ENCODE data around the gene CTNNBIP1.

Gene CTNNBIP1

DNA sequence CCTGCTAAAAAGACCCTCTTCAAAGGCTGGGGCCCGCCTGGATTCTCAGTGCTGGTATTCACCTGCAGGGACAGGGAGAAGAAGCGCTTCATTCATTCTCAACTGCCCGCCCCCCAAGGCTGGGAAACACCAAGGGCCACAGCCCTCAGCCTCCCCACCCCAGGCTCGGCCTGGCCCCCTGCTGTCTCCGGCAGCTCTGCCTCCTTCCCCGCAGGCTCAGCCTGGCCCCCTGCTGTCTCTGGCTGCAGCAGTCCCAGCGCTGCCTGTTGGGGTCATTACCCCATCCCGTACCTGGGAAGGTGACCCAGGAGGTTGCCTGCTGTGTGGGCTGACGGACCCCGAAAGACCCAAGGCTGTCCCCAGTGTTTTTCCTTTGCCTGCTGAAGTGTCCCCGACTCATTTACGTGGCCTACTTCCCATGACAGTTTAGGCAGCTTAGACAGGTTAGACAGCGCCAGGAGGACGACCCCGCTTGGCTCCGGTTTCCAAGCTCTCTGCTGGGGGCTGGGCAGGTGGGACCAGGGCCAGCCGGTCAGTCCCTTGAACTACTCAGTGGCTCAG is 63.4 kb downstream of the CTNNBIP1 start:
- H2BK120ac ChIP-seq (ENCODE audit: low read depth, low read length) = no peak overlapping the region
- no peak overlapping the region for H3K23ac ChIP-seq (ENCODE audit: low read length in 2 of 2)
- peaks cover 0 to 22% of the 10 kb centered on the region in 2 experiments for H3K36me3 ChIP-seq (ENCODE audit: control insufficient read depth in 1 of 2, insufficient read depth in 2 of 2, low read depth in 1 of 2, low read length in 2 of 2)
- H2AFZ ChIP-seq (ENCODE audit: low read depth, low read length) = no peak overlapping the region
- H2AK5ac ChIP-seq (ENCODE audit: low read length, severe bottlenecking) = no peak overlapping the region
- H3K4me2 ChIP-seq (ENCODE audit: low read length, poor library complexity, severe bottlenecking) = peak overlapping the region; percentile 29
- peak overlapping the region in 1 of 2 experiments; percentile 78 for H3K14ac ChIP-seq (ENCODE audit: low read length in 2 of 2)
- H3K79me1 ChIP-seq (replicated peaks; ENCODE audit: low read length, poor library complexity, severe bottlenecking) = peaks cover 2% of the 10 kb centered on the region
- H3K9ac ChIP-seq (ENCODE audit: low read length) = no peak overlapping the region
- peaks cover 0 to 4% of the 10 kb centered on the region in 2 experiments for H3K27me3 ChIP-seq (ENCODE audit: control insufficient read depth in 1 of 2, insufficient read depth in 1 of 2, low read length in 2 of 2)
- H3K4ac ChIP-seq (ENCODE audit: low read depth in 1 of 2, low read length in 2 of 2) = no peak overlapping the region
- no peaks in the 10 kb centered on the region for H3K9me3 ChIP-seq (ENCODE audit: control insufficient read depth, low read length)
- DNase-seq = no peak
- 56% methylated on average over 17 of the region's 17 CpGs for WGBS
- H2BK5ac ChIP-seq (ENCODE audit: low read depth, low read length, poor library complexity, severe bottlenecking) = no peak overlapping the region
- H3K18ac ChIP-seq (ENCODE audit: low read depth in 1 of 2, low read length in 2 of 2) = no peak overlapping the region
- H3K27ac ChIP-seq (ENCODE audit: low read length, poor library complexity, severe bottlenecking) = no peak overlapping the region
- no peak overlapping the region for H2BK12ac ChIP-seq (ENCODE audit: low read length in 2 of 2)
- peaks cover 28% of the 10 kb centered on the region for H3K4me1 ChIP-seq (ENCODE audit: control insufficient read depth, insufficient read depth, low read depth, low read length)
- no peak overlapping the region for H3K4me3 ChIP-seq (ENCODE audit: insufficient read depth in 1 of 2, low read depth in 1 of 2, low read length in 2 of 2)
- no peak overlapping the region for H4K8ac ChIP-seq (ENCODE audit: low read length)
- no peak overlapping the region for H2BK15ac ChIP-seq (ENCODE audit: low read depth, poor library complexity, severe bottlenecking)
- H4K91ac ChIP-seq (ENCODE audit: low read length) = peak overlapping the region; percentile 31

DNA sequence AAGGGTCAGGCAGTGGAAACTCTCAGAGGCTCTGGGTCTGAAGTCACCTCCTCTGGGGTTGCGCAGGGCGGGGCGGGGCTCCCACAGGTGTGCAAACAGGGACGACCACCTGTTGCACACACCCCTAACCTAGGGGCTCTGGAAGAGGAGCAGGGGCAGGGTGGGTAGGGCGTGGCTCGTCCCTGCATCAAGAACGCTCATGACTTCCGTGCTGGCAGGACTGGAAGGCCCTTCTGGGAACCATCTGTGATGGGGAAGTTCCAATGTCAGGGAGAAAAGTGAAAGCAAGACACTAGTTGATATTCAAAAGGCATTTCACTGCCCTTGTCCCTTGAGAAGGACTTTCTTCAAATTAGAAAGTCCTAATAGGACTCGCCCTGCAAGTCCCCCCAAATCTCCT is 64.2 kb downstream of the CTNNBIP1 start:
- no peak overlapping the region for H2AFZ ChIP-seq (ENCODE audit: low read depth, low read length)
- no peak overlapping the region for H3K4me2 ChIP-seq (ENCODE audit: low read length, poor library complexity, severe bottlenecking)
- H3K4me3 ChIP-seq (ENCODE audit: insufficient read depth in 1 of 2, low read depth in 1 of 2, low read length in 2 of 2) = no peak overlapping the region
- no peak overlapping the region for H2AK5ac ChIP-seq (ENCODE audit: low read length, severe bottlenecking)
- H3K9me3 ChIP-seq (ENCODE audit: control insufficient read depth, low read length) = no peaks in the 10 kb centered on the region
- no peak overlapping the region for H3K23ac ChIP-seq (ENCODE audit: low read length in 2 of 2)
- 94% methylated on average over 6 of the region's 9 CpGs for WGBS
- no peak overlapping the region for H3K18ac ChIP-seq (ENCODE audit: low read depth in 1 of 2, low read length in 2 of 2)
- no peak overlapping the region for H4K91ac ChIP-seq (ENCODE audit: low read length)
- no peak overlapping the region for H2BK5ac ChIP-seq (ENCODE audit: low read depth, low read length, poor library complexity, severe bottlenecking)
- peaks cover 0 to 20% of the 10 kb centered on the region in 2 experiments for H3K36me3 ChIP-seq (ENCODE audit: control insufficient read depth in 1 of 2, insufficient read depth in 2 of 2, low read depth in 1 of 2, low read length in 2 of 2)
- no peak overlapping the region for H4K8ac ChIP-seq (ENCODE audit: low read length)
- H2BK15ac ChIP-seq (ENCODE audit: low read depth, poor library complexity, severe bottlenecking) = no peak overlapping the region
- H3K14ac ChIP-seq (ENCODE audit: low read length in 2 of 2) = no peak overlapping the region
- peaks cover 0 to 10% of the 10 kb centered on the region in 2 experiments for H3K27me3 ChIP-seq (ENCODE audit: control insufficient read depth in 1 of 2, insufficient read depth in 1 of 2, low read length in 2 of 2)
- peaks cover 2% of the 10 kb centered on the region for H3K79me1 ChIP-seq (replicated peaks; ENCODE audit: low read length, poor library complexity, severe bottlenecking)
- DNase-seq = no peak
- H3K4me1 ChIP-seq (ENCODE audit: control insufficient read depth, insufficient read depth, low read depth, low read length) = peaks cover 28% of the 10 kb centered on the region
- no peak overlapping the region for H3K9ac ChIP-seq (ENCODE audit: low read length)
- no peak overlapping the region for H3K4ac ChIP-seq (ENCODE audit: low read depth in 1 of 2, low read length in 2 of 2)
- H2BK12ac ChIP-seq (ENCODE audit: low read length in 2 of 2) = no peak overlapping the region
- H3K27ac ChIP-seq (ENCODE audit: low read length, poor library complexity, severe bottlenecking) = no peak overlapping the region
- H2BK120ac ChIP-seq (ENCODE audit: low read depth, low read length) = no peak overlapping the region

DNA sequence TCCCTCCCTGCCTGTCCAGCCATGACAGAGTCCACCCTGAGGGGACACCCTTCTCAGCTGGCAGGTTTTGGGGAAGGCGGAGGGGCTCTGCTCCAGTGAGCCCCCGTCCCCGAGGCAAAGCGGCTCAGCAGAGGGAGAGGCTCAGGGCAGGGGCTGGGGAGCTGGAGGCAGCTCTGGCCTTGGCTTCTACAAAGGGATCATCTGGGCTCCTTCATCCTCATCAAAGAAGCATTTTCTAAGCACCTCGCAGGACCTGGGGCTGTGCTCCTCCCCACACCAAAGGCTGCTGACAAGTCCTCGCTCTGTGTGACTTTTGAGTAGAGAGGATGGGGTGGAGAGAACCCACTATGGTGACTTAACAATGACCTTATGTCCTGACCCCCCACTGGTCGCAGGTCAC is 65.3 kb downstream of the CTNNBIP1 start:
- Histone ChIP-seq H4K91ac (ENCODE audit: low read length) (no peak overlapping the region), H3K4me1 (ENCODE audit: control insufficient read depth, insufficient read depth, low read depth, low read length) (peaks cover 28% of the 10 kb centered on the region), H3K4me2 (ENCODE audit: low read length, poor library complexity, severe bottlenecking) (no peak overlapping the region), H3K27me3 (ENCODE audit: control insufficient read depth in 1 of 2, insufficient read depth in 1 of 2, low read length in 2 of 2) (peaks cover 0 to 10% of the 10 kb centered on the region in 2 experiments), H2BK120ac (ENCODE audit: low read depth, low read length) (no peak overlapping the region), H4K8ac (ENCODE audit: low read length) (no peak overlapping the region), H3K4me3 (ENCODE audit: insufficient read depth in 1 of 2, low read depth in 1 of 2, low read length in 2 of 2) (no peak overlapping the region), H3K14ac (ENCODE audit: low read length in 2 of 2) (no peak overlapping the region), H2BK12ac (ENCODE audit: low read length in 2 of 2) (no peak overlapping the region), H3K36me3 (ENCODE audit: control insufficient read depth in 1 of 2, insufficient read depth in 2 of 2, low read depth in 1 of 2, low read length in 2 of 2) (peaks cover 0 to 17% of the 10 kb centered on the region in 2 experiments), H3K18ac (ENCODE audit: low read depth in 1 of 2, low read length in 2 of 2) (no peak overlapping the region), H3K23ac (ENCODE audit: low read length in 2 of 2) (no peak overlapping the region), H2AFZ (ENCODE audit: low read depth, low read length) (no peak overlapping the region), H3K27ac (ENCODE audit: low read length, poor library complexity, severe bottlenecking) (no peak overlapping the region), H3K9ac (ENCODE audit: low read length) (no peak overlapping the region), H3K9me3 (ENCODE audit: control insufficient read depth, low read length) (no peaks in the 10 kb centered on the region), H2BK5ac (ENCODE audit: low read depth, low read length, poor library complexity, severe bottlenecking) (no peak overlapping the region), H2AK5ac (ENCODE audit: low read length, severe bottlenecking) (no peak overlapping the region), H3K79me1 (replicated peaks; ENCODE audit: low read length, poor library complexity, severe bottlenecking) (peaks cover 2% of the 10 kb centered on the region), H3K4ac (ENCODE audit: low read depth in 1 of 2, low read length in 2 of 2) (no peak overlapping the region), H2BK15ac (ENCODE audit: low read depth, poor library complexity, severe bottlenecking) (no peak overlapping the region)
- no peak for DNase-seq
- 97% methylated on average over 7 of the region's 7 CpGs for WGBS

DNA sequence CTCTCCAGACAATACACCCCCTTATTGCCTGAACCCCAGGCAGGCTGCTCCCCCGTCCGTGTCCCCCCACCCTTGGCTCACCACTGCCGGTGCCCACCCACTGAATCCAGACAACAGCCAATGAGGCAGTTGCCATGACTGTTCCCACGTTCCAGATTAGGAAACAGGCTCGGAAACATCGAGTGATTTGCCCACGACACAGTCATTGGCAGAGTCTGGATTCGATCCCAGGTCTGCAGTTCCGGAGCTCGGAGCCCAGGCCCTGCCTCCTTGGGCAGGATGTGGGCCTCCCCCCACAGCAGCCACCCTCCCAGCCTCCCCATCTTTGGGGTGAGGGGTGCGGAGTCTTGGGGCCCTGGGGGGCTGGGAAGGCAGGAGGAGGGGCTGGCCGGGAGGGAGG is 66.0 kb downstream of the CTNNBIP1 start:
- H3K4me2 ChIP-seq (ENCODE audit: low read length, poor library complexity, severe bottlenecking) = no peak overlapping the region
- no peak overlapping the region for H3K18ac ChIP-seq (ENCODE audit: low read depth in 1 of 2, low read length in 2 of 2)
- H3K4ac ChIP-seq (ENCODE audit: low read depth in 1 of 2, low read length in 2 of 2) = no peak overlapping the region
- no peak overlapping the region for H2BK12ac ChIP-seq (ENCODE audit: low read length in 2 of 2)
- H2BK15ac ChIP-seq (ENCODE audit: low read depth, poor library complexity, severe bottlenecking) = no peak overlapping the region
- H3K27ac ChIP-seq (ENCODE audit: low read length, poor library complexity, severe bottlenecking) = no peak overlapping the region
- no peak overlapping the region for H2AFZ ChIP-seq (ENCODE audit: low read depth, low read length)
- 92% methylated on average over 10 of the region's 12 CpGs for WGBS
- no peak overlapping the region for H3K9ac ChIP-seq (ENCODE audit: low read length)
- peak overlapping the region; percentile 11 for H2BK120ac ChIP-seq (ENCODE audit: low read depth, low read length)
- peaks cover 1% of the 10 kb centered on the region for H3K79me1 ChIP-seq (replicated peaks; ENCODE audit: low read length, poor library complexity, severe bottlenecking)
- no peak overlapping the region for H2AK5ac ChIP-seq (ENCODE audit: low read length, severe bottlenecking)
- no peaks in the 10 kb centered on the region for H3K9me3 ChIP-seq (ENCODE audit: control insufficient read depth, low read length)
- H3K23ac ChIP-seq (ENCODE audit: low read length in 2 of 2) = no peak overlapping the region
- H3K4me3 ChIP-seq (ENCODE audit: insufficient read depth in 1 of 2, low read depth in 1 of 2, low read length in 2 of 2) = no peak overlapping the region
- H3K4me1 ChIP-seq (ENCODE audit: control insufficient read depth, insufficient read depth, low read depth, low read length) = peaks cover 28% of the 10 kb centered on the region
- no peak overlapping the region for H4K91ac ChIP-seq (ENCODE audit: low read length)
- no peak overlapping the region for H2BK5ac ChIP-seq (ENCODE audit: low read depth, low read length, poor library complexity, severe bottlenecking)
- peaks cover 0 to 10% of the 10 kb centered on the region in 2 experiments for H3K27me3 ChIP-seq (ENCODE audit: control insufficient read depth in 1 of 2, insufficient read depth in 1 of 2, low read length in 2 of 2)
- peaks cover 0 to 11% of the 10 kb centered on the region in 2 experiments for H3K36me3 ChIP-seq (ENCODE audit: control insufficient read depth in 1 of 2, insufficient read depth in 2 of 2, low read depth in 1 of 2, low read length in 2 of 2)
- H4K8ac ChIP-seq (ENCODE audit: low read length) = no peak overlapping the region
- no peak overlapping the region for H3K14ac ChIP-seq (ENCODE audit: low read length in 2 of 2)
- DNase-seq = no peak
